GM19467 (cell line): ENCODE measurements around the gene NDC1.
"Not testable (repeated sequence)": the region's sequence is repeated elsewhere in the genome, so short reads cannot be mapped to it uniquely, and the experiment has no call there.

Experiments used
- ATAC-seq: cut with Tn5 transposase; IDR thresholded peaks from one replicate; pipeline ENCODE4 v1.9.1; 2021; ENCODE audit warnings: mild to moderate bottlenecking, moderate library complexity; ENCODE audit not compliant: unreplicated experiment

Gene NDC1, protein sequence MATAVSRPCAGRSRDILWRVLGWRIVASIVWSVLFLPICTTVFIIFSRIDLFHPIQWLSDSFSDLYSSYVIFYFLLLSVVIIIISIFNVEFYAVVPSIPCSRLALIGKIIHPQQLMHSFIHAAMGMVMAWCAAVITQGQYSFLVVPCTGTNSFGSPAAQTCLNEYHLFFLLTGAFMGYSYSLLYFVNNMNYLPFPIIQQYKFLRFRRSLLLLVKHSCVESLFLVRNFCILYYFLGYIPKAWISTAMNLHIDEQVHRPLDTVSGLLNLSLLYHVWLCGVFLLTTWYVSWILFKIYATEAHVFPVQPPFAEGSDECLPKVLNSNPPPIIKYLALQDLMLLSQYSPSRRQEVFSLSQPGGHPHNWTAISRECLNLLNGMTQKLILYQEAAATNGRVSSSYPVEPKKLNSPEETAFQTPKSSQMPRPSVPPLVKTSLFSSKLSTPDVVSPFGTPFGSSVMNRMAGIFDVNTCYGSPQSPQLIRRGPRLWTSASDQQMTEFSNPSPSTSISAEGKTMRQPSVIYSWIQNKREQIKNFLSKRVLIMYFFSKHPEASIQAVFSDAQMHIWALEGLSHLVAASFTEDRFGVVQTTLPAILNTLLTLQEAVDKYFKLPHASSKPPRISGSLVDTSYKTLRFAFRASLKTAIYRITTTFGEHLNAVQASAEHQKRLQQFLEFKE

DNA sequence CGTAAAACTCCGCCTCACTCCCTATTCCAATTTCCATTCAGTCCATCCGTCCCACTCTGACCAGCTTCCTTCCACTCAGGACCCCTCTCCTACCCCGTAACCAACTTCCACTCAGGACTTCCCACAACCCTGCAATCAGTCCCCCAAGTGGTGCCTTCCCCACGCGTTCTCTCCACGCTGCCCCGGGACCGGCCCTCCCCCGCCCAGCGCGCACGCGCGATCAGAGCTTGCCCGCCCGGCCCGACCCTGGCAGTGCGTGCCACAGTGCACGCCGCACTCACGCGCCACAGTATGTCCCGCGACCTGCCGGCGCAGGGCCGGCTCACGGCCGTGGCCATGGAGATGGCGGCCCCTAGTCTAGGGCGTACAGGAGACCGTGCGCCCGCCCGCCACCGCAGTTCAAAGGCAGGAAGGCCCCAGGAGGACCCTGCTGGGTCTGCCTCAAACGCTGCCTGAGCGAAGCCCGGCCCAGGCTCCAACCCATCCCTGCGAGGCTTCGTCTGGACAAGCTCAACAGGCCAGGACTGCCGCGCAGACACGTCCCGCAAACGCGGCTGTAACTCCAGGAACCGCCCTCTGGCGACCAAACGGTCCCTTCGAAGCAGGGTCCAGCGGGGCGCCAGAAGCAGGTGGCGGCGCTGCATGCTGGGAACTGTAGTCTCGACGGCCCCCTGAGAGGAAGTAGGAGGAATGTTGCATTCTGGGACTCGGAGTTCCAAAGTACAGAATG is at the start of gene NDC1:
Gene NDC1 (minus strand): TSS at position 373 of the 730 bp plus-strand sequence. CDS start 35 bp downstream, at position 338.
- ATAC-seq, result peak; percentile 84

DNA sequence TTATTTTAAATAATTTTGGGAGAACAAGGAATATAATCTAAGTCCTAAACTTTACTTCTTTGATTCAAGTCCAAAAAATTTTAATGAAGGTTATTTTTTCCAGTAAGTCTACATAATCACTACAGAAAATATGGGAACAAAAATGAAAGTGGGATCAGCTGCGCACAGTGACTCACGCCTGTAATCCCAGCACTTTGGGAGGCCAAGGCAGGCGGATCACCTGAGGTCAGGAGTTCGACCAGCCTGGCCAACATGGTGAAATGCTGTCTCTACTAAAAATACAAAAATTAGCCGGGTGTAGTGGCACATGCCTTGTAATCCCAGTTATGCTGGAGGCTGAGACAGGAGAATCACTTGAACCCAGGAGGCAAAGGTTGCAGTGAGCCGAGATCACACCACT is 45.5 kb upstream of the NDC1 start:
- ATAC-seq, result not testable (repeated sequence)

DNA sequence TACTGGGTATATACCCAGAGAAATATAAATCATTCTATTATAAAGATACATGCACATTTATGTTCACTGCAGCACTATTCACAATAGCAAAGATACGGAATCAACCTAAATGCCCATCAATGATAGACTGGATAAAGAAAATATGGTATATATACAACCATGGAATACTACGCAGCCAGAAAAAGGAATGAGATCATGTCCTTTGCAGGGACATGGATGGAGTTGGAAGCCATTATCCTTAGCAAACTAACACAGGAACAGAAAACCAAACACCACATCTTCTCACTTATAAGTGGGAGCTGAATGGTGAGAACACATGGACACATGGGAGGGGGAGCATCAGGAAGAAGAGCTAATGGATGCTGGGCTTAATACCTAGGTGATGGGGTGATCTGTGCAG is 43.8 kb upstream of the NDC1 start:
- ATAC-seq, result not testable (repeated sequence)

DNA sequence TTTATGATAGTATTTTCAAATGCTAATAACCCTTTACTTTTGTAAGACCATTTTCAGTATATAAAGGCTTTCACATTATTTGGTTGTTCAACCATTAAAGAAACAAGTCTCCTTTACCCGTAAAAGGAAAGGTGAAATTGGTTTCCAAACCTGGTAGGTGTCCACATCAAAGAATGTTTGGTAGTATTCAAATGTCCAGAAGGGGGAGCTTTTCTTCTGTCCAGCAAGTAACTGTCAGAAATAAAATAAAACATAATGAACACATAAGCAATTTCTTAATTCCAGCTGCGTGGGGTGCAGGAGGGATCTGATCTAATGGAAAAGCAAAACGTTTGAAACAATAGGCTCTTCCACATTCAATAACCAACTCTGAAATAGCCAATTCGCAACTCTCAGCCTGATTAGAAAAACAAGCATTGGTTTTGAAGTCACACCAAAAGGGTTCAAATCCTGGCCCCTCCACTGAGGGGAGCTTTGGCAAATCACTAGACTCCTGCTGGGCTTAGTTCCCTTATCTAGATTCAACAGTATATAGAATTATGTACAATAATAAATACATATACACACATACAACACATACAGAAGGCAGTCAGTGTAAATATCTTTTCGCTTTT is 40.5 kb upstream of the NDC1 start:
- no peak for ATAC-seq

DNA sequence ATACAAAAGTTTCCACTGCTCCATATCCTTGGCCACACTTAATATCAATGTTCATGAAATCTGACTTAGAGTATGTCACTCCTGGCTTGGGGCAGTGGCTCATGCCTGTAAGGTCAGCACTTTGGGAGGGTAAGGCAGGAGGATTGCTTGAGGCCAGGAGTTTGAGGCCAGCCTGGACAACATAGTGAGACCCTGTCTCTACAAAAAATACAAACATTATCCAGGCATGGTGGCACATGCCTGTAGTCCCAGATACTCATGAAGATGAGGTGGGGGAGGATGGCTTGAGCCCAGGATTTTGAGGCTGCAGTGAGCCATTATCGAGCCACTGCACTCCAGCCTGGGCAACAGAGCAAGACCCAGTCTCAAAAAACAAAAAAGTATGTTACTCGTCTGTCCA is 37.1 kb upstream of the NDC1 start:
- ATAC-seq, result not testable (repeated sequence)

DNA sequence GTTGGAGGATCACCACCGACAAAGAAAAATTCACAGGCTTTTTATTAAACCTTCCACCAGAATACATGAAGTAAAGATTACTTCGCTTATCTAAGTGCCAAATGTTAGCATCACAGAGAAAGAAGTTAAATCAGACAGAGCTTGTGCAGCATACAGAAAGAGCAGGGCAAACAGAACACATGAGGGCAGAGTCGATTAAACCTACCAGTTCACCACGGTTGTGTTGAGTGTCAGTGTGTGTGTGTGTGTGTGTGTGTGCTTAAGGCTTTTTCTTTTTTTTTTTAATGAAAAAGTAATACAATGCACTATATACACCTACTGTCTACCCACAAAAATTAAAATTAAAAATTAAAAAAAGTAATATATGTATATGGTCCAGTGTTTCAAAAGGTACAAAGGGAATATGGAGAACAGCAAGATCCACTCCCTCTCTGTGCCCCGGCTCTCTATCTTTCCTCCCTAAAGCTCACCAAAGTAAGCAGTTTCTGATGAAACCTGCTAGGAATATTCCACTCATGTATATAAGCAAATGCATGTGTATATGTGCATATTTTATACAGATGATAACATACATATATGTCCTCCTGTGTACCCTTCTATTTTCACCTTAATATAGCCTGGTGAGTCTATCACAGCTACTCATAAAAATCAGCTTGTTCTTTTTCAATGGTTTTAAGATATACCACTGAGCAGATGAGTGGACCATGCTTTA is 33.8 kb upstream of the NDC1 start:
- no peak for ATAC-seq

DNA sequence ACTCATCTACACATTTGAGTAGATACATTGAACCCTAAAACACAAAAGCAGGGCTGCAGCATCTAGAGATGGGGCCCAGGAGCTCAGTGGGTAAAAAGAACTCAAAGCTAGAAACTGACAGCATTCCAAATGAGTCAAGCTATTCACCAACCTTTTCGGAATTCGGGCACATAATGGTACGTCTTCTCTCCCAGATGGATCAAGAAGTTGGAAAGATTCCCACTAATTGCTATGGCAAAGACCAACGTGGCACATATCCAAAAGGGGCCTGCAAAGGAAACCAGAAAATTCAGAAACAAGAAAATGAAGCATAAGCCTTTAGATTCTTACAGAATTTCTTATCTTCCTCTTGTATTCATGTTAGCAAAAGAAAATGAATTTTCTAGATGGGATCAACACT is 33.1 kb upstream of the NDC1 start:
- no peak for ATAC-seq

DNA sequence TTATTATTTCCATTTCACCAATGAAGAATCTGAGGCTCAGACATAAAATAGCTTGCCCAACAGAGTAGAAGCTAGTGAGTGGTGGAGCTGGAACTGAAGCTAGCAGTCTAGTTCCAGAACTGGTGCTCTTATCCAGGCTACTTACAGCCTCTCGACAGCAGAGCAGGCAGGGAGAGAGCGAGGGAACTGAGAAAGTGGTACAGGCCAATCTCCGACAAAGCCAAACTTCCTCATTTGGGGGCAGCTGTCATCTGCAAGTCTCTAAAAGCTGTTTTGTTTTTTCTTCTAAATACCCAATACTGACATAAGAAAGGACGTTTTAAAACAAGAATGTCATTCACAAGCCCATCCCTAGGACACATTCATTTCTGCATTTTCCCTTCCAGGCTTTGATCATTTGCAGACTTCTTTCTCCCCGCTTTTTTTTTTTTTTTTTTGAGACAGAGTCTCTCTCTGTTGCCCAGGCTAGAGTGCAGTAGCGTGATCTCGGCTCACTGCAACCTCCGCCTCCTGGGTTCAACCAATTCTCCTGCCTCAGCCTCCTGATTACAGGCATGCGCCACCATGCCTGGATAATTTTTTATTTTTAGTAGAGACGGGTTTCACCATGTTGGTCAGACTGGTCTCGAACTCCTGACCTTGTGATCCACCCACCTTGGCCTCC is 31.5 kb upstream of the NDC1 start:
- no peak for ATAC-seq

DNA sequence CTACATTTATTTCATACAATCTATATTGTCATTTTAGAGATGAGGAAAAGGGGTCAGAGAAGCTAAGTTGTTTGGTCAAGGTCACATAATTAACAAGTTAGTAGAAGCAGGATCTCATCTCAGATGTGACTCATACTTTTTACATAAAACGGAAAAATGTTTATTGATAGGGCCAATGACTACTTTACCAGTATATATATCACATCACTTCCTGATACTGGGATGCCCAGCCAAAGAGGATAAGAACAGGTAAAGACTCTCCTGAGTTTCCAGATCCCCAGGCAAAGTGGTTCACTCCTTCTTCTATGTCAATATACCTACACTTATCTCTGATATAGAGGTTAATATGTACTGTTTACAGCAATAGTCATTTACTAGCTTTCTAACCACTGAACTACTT is 30.5 kb upstream of the NDC1 start:
- no peak for ATAC-seq

DNA sequence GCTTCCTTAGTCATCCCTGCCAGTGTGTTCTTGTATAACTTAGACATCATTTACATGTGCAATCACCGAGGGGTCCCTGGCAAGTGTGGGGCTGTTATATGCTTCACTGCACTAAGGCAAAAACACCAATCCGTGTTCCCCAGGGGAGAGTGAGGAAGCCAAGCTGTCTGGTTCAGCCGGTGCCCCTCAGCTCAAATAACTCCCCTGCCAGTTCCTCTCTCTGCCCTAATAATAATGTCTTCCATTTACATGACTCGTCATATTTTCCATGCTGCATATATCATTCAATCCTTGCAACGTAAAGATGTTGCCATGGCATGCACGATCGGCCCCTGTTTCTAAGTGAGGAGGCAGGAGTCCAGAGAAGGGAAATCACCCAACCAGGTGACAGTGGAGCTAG is 24.4 kb upstream of the NDC1 start:
- no peak for ATAC-seq

DNA sequence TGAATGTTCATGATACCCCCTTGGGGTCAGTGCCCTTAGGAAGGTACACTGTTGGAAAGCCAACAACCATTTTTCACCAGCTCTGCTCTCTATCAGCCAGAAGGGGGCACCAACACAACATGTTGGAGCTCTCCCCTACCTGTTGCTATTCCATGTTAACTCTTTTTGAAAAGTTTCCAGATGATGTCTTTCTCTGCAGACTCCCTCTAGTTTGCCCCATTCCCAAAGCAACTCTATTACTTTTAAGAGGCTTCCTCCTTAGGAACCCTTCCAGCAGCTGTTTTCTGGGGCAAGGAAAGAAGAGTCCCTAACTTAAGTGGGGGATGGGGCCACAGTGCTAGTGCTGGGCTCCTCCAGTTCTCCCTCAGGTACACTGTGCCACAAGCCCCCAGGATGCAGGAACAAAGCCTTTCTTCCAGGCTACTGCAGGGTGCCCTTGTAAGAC is 22.9 kb upstream of the NDC1 start:
- ATAC-seq, result no peak

DNA sequence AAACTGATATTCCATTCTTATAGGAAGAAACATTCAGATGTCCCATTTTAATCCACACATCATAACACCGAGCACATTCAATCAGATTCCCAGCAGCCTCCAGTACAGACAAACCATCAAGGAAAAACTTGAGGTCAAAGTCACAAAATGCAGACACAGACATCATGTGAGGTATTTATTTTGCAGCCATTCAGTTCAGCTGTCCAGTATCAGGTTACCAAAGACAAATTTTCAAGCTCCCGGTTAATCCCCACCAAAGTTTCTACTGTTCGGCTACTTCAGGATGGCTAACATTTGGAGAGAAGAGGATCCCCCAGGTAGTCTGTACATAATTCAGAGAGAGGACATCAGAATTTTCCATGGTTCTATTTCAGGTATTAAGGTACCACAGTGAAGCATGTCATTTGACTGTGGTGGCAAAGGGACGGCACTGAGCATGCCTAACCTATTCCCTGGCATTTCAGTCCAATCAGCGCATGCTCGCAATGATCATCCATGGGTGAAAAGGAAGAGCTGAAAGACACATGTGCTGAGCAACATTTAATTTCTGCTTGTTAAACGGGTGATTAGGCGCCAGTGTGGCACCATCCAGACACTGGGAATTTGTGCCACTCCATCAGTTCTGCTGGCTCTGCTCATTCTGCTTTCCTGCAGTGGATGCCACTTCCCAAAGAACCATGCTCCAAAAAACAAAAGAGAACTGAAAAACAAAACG is 13.6 kb upstream of the NDC1 start:
- no peak for ATAC-seq

DNA sequence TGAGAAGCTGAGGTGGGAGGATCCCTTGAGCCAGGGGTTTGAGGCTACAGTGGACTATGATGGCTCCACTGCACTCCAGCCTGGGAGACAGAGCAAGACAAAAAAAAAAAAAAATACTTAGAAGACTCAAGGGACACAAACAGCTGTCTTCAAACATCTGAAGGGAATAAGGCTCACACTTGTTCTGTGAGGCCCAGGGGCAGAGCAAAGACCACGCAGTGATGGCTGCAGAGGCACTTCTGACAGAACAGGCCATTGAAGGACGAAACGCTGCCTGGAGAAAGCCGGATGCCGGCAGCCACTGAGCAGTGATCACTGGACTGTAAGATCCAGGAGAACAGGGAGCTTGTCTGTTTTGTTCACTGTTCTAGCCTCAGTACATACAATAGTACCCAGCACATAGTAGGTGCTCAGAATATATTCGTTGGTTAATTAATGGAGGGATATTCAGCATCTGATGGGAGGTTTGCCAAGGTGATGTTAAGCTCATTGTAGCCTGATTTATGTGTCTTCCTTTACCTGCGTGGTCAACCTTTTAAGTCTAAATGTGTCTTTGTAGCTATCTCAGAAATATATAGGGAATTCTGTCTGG is 12.1 kb upstream of the NDC1 start:
- ATAC-seq, result no peak

DNA sequence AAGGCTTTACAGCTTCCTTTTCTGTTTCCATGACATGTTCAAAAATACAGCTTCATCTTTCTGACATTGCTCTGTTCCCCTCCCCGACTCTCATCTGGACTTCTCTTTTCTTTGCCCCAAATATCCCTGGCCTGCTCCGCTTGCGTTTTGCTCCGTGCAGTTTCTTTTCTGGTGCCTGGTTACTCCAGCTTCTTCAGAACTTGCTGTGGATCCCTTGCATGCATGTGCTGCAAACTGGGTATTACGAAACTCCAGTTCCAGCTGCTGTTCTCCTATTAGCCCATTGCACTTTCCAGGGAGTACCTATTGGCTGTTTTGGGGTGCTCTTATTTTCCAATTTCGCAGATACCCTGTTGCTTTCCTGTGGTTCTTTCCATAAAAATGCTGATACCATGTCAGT is 9.9 kb upstream of the NDC1 start:
- no peak for ATAC-seq

DNA sequence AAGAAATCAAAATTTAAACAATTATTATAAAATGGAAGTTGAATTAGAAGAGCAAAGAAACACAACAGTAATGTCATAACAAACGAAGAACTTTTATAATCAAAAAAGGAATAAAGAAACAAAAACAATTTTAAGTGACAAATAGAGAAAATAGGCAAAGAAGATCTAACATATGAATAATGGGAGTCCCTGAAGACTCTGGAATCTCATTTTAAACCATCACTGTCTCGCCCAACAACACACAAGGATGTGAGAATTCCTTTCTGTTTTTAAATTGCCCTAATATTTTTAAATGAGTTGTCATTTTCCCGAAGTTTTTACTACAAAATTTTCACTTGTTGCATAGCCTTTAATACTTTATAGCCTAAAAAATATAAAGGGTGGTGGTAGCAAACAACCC is 4.3 kb upstream of the NDC1 start:
- ATAC-seq, result no peak

DNA sequence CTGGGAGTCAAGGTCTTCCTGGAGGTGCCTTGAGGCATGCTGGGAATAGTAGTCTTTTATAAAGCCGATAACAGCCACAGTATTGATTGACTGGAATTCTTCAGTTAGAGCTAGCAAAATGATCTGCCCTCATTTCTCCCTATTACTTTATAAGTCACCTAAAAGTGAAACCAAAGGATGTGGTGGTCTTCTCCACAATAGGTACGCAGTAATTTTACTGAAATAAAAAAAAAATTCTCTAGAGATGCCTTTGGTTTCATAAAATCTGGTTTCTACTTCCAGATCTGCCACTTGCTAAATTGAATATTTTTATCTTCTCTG is 518 bp upstream of the NDC1 start:
- no peak for ATAC-seq

DNA sequence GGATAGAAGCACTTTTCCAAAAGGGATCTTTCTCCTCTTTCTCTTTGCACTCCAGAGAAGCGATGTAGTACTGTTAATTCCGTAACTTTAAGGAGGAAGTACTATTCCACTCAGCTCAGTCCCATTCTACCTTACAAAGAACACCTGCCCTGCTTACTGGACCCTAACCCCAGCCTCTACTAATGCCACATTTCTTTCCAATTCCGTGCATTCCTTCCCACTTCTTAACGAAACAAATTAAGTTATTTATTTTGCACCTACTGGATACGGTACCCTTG is 511 bp downstream of the NDC1 start:
- no peak for ATAC-seq

DNA sequence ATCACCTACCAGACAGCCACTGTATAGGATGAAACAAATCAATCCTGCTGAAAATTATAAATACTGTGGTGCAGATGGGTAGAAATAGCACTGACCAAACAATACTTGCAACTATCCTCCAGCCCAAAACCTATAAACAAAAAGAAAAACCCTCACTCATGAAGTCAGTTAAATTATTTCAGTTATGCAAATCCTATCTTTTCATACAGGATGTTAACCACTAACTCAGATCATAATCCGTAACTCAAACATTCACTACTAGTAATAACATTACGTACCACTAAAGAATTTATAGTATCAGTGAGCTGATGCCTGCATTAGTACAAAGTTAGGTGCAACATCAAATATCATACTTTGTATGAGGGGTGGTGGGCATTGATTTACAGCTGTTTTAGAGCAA is 2.6 kb downstream of the NDC1 start:
- no peak for ATAC-seq

DNA sequence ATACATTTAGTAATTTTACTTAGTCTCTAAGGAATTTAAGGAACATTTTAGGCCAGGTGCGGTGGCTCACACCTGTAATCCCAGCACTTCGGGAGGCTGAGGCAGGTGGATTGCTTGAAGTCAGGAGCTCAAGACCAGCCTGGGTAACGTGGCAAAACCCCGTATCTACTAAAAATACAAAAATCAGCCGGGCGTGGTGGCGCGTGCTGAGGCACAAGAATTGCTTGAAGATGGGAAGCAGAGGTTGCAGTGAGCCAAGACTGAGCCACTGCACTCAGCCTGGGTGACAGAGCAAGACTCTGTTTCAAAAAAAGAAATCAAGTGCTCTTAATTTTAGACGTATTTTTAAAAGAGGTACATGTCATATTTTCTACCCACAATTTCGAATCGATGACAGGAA is 3.3 kb downstream of the NDC1 start:
- no peak for ATAC-seq

DNA sequence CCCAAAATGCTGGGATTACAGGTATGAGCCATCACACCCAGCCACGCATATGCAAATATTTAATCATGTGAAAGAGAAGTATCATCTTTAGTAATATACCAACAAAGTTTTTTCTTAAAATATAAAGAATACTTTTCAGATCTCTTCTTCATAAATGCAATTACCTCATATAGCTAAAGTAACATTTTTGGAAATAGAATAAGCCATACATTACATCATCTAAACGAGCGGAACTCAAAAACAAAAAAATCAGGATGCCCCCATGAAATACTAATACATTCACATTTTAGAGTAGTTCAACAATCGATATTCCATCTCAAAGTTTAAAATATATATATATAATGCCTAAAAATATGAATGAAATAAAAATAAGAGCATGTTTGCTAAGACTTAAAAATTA is 4.7 kb downstream of the NDC1 start:
- no peak for ATAC-seq
